NCI-H2081 (cell line): ENCODE results near the gene NACAD.

Experiments
- DNase-seq, 2 experiments: peaks; one replicate each; lab custom pipeline; 2025; lab: John Stamatoyannopoulos, UW

Gene NACAD

GRCh38 chr7:45073786-45074527 lies 14.8 kb downstream of the NACAD start:
- DNase-seq, result peak in 1 of 2 experiments; percentile 48

GRCh38 chr7:45073031-45073785 lies 15.6 kb downstream of the NACAD start:
- no peak for DNase-seq

DNA sequence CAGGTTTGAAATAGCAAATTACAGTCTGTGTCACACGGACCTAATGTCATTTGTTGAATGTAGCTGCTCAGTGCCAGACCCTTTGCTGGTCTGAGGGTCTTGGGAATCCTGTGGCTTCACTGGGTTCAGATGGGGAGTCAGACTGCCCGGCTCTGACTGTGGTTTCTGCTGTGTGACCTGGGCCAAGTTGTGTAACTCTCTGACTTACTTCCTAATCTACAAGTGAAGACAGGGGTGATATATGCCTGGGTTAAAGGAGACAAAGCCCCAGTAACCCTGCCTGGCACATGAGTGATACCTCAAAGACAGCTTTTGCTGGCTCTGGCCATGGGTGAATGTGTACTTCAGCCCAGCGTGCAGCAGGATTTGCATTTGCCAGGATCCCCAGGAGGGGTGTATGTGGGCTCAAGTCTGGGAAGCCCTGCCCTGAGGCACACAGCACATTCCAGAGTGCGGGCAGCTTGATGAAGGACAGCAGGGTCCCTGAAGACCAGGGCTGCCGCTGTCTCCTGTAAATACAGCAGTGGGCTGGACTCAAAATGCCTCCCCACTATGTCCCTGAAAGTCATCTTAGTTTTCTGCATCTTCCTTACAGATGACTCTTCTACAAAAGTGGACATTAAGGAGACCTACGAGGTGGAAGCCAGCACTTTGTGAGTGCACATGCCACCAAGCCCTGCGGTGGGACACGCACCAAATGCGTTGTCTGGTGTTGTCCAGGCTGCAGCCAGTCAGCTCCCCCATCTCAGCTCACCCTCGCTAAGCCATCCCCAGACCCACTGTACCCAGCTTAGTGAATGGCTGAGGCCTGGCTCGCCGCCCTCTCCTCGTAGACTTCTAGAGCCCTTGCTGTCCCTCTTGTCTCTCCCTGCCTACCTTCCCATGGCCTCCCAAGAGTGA lies 16.4 kb downstream of the NACAD start:
- no peak for DNase-seq

- no peak for DNase-seq
These were observed 17.2 kb downstream of the NACAD start for GRCh38 chr7:45071528-45071927.

GRCh38 chr7:45070254-45070642 lies 18.5 kb downstream of the NACAD start:
- DNase-seq, result no peak

- no peak for DNase-seq
These were observed 19.1 kb downstream of the NACAD start for GRCh38 chr7:45069444-45070253.

GRCh38 chr7:45068236-45069023 lies 20.3 kb downstream of the NACAD start:
- no peak for DNase-seq

GRCh38 chr7:45067582-45067981 lies 21.2 kb downstream of the NACAD start:
- no peak for DNase-seq

DNA sequence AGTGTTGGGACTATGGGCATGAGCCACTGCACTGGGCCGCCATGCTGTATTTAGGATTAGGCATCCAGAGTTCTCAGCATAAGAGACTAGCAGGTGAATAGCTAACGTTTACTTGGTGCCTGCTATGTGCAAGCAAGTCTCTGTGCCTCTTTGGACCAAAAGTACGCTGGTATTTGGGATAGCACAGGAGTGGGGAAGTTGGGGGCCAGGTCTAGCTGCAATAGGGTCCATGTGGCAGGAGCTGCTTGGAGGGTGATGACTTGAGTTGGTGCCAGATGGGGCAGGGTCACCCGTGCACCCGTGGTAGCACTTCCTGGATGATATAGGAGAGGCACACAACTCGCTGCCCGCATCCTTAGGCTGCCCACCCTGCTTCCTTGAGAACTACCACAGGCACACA lies 22.4 kb downstream of the NACAD start:
- DNase-seq, result no peak

DNA sequence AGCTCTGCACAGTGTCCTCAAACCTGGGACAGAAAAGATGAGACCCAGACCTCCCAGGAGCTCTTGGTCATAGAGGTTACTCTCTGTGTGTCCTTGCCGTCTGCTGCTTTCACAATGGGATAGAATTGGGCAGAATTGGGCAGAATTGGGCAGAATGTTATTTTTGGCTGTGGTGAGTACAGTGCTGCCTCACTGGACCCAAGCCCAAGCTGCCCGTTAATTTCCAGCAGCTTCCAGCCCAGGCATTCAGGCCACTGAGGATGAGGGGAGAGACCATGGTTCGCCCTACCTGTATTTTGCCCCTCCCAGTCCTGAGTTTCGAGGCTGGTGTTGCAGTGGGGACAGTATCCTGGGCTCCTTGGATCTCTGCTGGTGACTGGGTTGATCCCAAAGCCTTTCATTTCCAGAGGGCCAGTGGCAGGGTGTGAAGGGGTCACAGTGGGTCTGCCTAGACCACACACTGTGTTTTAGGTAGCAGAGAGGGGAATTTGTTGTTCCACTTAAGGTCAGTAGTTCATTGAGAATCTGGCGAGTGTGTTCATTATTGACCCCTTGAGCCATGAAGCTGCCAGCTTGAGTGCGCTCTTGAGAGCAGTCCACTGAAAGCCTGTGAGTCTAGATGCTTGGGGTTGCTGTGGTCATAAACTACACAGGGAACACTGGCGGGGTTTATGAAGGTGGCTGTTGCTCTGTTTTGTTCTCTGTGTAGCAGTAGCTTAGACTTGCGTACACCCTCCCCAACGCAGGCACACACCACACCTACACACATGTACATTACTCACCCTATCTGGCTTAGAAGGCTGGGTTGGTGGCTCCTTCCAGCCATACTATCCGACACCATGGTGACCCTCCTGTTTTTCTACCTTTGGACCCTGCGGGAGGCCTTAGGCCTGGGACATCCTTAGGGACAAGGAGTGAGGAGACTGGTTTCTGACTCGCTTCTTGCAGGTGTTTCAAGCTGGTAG lies 23.5 kb downstream of the NACAD start:
- no peak for DNase-seq

DNA sequence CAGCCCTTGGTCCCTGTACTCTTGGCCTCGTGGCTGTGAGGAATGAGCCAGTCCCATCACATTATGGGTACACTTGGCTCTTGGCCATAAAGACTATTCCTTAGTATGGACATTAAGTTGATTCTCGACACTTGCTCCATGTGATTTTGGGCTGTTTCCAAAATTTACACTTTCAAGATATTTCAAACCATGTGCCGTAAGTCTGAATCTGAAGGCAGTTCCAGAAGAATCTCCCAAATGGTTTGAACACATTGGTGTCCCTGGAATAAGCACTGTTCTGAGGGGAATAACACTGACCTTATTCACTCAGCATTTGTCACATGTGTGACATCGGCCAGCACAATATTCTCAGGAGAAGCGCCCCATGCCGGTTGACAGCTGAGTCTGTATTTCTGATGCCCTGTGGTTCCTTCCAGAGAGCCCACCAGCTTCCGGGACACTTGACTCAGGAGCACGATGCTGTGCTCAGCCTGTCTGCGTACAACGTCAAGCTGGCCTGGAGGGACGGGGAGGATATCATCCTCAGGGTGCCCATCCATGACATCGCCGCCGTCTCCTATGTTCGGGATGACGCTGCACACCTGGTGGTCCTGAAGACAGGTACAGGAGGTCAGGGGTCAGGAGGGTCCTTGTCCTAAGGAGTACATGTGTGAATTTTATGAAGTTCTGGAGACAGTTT lies 24.6 kb downstream of the NACAD start:
- no peak for DNase-seq

- DNase-seq, result no peak
These were observed 26.9 kb downstream of the NACAD start for GRCh38 chr7:45061806-45062425.

GRCh38 chr7:45061352-45061751 lies 27.4 kb downstream of the NACAD start:
- DNase-seq, result no peak

DNA sequence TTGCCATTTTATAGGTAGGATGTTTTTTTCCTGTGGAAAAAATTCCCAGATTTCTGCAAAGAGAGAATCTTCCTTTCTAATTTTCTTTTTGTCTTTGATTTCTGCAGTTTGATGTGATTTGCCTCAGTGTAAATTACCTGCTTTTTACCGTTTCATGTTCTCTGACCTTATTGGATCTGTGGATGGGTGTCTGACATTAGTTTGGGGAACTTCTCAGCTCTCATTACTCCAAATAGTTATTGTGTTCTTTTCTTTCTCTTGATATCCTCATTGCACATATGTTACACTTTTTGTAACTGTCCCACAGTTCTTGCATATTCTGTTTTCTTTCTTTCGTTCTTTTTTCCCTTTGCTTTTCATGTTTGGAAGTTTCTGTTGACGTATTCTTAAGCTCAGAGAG lies 28.5 kb downstream of the NACAD start:
- DNase-seq, result no peak

- DNase-seq, result no peak
These were observed 30.9 kb downstream of the NACAD start for GRCh38 chr7:45057878-45058277.

- DNase-seq, result no peak
These were observed 33.1 kb downstream of the NACAD start for GRCh38 chr7:45055594-45056219.

DNA sequence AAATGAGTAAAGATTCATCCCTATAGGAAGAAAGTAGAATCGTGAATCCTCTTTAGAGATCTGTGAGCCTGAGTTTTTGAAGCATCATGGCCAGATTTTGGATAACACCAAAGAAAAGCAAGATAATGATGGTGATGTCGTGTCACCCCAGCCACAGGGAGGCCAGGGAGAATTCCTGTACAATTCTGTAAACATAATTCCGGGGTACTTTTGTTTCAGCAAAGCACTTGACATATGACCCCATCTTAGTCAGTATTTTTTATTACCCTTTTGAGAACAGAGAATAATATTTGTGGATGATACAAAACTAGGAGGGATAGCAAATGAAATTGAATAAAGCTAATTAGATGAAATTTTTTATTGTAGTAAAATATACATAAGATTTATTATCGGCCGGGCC lies 33.8 kb downstream of the NACAD start:
- DNase-seq, result no peak

GRCh38 chr7:45054442-45054841 lies 34.3 kb downstream of the NACAD start:
- no peak for DNase-seq
